Kidney (tissue), 14 donors: ENCODE results near the gene DLGAP4. TPM values are rescaled to one million over a fixed set of nuclear protein-coding genes. Genes with fewer than 3 reads are reported as not detected.

Experiments
- DNase-seq, 5 donors: peaks; one replicate each; pipeline ENCODE4 v3.0.0-alpha.2; 2013 to 2020
- FAIRE-seq: peaks from 2 replicates; lab custom pipeline; 2012; peaks lifted over from hg19 to GRCh38; lab: Jason Lieb, UNC
- H3K27ac ChIP-seq, 2 donors: one replicate each; pipeline ENCODE4 v1.7.0; 2013; ENCODE audit warnings: low read depth in 2 of 2, low read length in 2 of 2, inconsistent platforms in 1 of 2
- H3K27me3 ChIP-seq: one replicate; pipeline ENCODE4 v1.7.1; 2013; ENCODE audit warnings: low read length, inconsistent platforms; ENCODE audit not compliant: control insufficient read depth, insufficient read depth
- H3K36me3 ChIP-seq, 3 donors: one replicate each; pipeline versions ENCODE4 v1.7.0 to v1.7.1; 2013; ENCODE audit warnings: low read length in 3 of 3, control low read depth in 1 of 3, inconsistent platforms in 1 of 3; ENCODE audit not compliant: insufficient read depth in 3 of 3, control insufficient read depth in 2 of 3
- H3K4me1 ChIP-seq, 3 donors: one replicate each; pipeline versions ENCODE4 v1.7.0 to v1.7.1; 2013; ENCODE audit warnings: low read length in 3 of 3, inconsistent platforms in 1 of 3, low read depth in 1 of 3; ENCODE audit not compliant: control insufficient read depth in 2 of 3, insufficient read depth in 2 of 3
- H3K4me3 ChIP-seq, 3 donors: one replicate each; pipeline versions ENCODE4 v1.7.0 to v1.8.1; 2013; ENCODE audit warnings: low read length in 3 of 3, control low read depth in 1 of 3, inconsistent platforms in 1 of 3
- H3K9ac ChIP-seq, 3 donors: one replicate each; pipeline versions ENCODE4 v1.7.0 to v1.7.1; 2013; ENCODE audit warnings: low read length in 3 of 3, control low read depth in 1 of 3, inconsistent platforms in 1 of 3
- H3K9me3 ChIP-seq, 3 donors: one replicate each; pipeline versions ENCODE4 v1.7.0 to v1.7.1; 2013; ENCODE audit warnings: low read length in 3 of 3, control low read depth in 1 of 3, inconsistent platforms in 1 of 3; ENCODE audit not compliant: control insufficient read depth in 2 of 3, insufficient read depth in 1 of 3
- CTCF ChIP-seq: IDR thresholded peaks from 3 replicates; pipeline ENCODE4 v1.5.1; 2012; ENCODE audit warnings: mild to moderate bottlenecking, moderate library complexity, borderline replicate concordance; ENCODE audit not compliant: insufficient read depth; ENCODE audit errors: extremely low read depth
- intact Hi-C: fragments of 100-400 bp; cut with DNase I; formaldehyde crosslinking; loops from one replicate; pipeline ENCODE4 v1.11.1; 2022
- polyA plus RNA-seq: library from polyadenylated mRNA; stranded (reverse); fragments of 350-450 nt; fragmentation: Illumina TruSeq; extraction: RNeasy Lipid Tissue Mini Kit (QIAGEN cat#74804); gene quantifications from one replicate; pipeline ENCODE4 v1.2.3, GENCODE V29; 2014; ENCODE audit warnings: low read depth, low replicate concordance; ENCODE audit not compliant: insufficient read depth
- total RNA-seq: library from RNA; stranded (reverse); fragmentation: NEBNext Ultra II Directional; extraction: Animal tissue kit (Norgen Biotek cat#: 25700); gene quantifications from one replicate; pipeline ENCODE4 v1.2.1, GENCODE V29; 2021
- donor health status: control.
- donor health status: control.
- donor health status: control.
- donor health status: control.
- donor health status: control.
- donor health status: DM: yes; HTN: yes; CAD: no.
- donor health status: Normal renal cell carcinoma (clear cell type).

The DLGAP4 gene
- total and polyA plus RNA-seq, 2 donors from 2014 or later, result 19.6 to 62.4 TPM

GRCh38 chr20:36435592-36436541 is 129.7 kb downstream of the DLGAP4 start:
- Histone ChIP-seq H3K4me1 (no peaks in the 10 kb centered on the region), H3K4me3 (peak overlapping the region in 1 of 3 donors; percentile 48), H3K36me3 (no peaks in the 10 kb centered on the region), H3K9me3 (no peaks in the 10 kb centered on the region), H3K27ac (no peak overlapping the region), H3K27me3 (no peaks in the 10 kb centered on the region), H3K9ac (no peak overlapping the region)
- DNase-seq (peak; percentile 76 to 89 (median 82)), FAIRE-seq (no peak)
- TF ChIP-seq CTCF, result no peak
- intact Hi-C loops, result loop anchor here (10.0 kb wide), 1 partner anchor 221 kb away; no protein-coding TSS in a partner anchor

- intact Hi-C loops, result loop anchor here (10.0 kb wide), 1 partner anchor 224 kb away; no protein-coding TSS in a partner anchor
- H3K9ac ChIP-seq, result no peak overlapping the region
- H3K4me3 ChIP-seq, result no peak overlapping the region
- H3K36me3 ChIP-seq, result no peaks in the 10 kb centered on the region
- H3K9me3 ChIP-seq, result no peaks in the 10 kb centered on the region
- TF ChIP-seq CTCF, result peak; percentile 87
- FAIRE-seq (no peak), DNase-seq (peak; percentile 74 to 84 (median 81))
- no peak overlapping the region for H3K27ac ChIP-seq
- H3K27me3 ChIP-seq, result no peaks in the 10 kb centered on the region
- no peaks in the 10 kb centered on the region for H3K4me1 ChIP-seq
Observed at GRCh38 chr20:36439040-36439730, 133.0 kb downstream of the DLGAP4 start.

DNA sequence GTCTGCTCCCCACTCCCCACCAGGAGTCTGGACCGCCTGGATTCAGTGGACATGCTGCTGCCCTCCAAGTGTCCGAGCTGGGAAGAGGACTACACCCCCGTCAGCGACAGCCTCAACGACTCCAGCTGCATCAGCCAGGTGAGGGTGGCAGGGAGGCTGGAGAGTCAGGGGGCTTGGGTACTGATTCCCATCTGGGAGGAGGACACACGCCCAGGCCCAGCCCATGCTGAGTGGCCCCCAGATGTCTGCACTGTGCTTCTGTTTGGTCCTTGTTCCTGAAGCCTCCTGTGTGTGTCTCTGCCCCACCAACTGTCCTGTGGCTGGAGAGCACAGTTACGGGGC is 133.6 kb downstream of the DLGAP4 start:
- Histone ChIP-seq H3K27ac (no peak overlapping the region), H3K27me3 (no peaks in the 10 kb centered on the region), H3K36me3 (no peaks in the 10 kb centered on the region), H3K9ac (no peak overlapping the region), H3K4me1 (no peaks in the 10 kb centered on the region), H3K9me3 (no peaks in the 10 kb centered on the region), H3K4me3 (no peak overlapping the region)
- TF ChIP-seq CTCF, result no peak
- FAIRE-seq, result no peak
- no peak for DNase-seq
- intact Hi-C loops, result loop anchor here (10.0 kb wide), 1 partner anchor 225 kb away; no protein-coding TSS in a partner anchor
